DND-41 (cell line): ENCODE data around the gene MRNIP.

ENCODE experiments used
- ATAC-seq: fragments of 200-7000 bp; cut with Tn5 transposase; 3 replicates; pipeline ENCODE4 v1.9.1; 2021; ENCODE audit warnings: low read depth; ENCODE audit not compliant: insufficient read depth
- DNase-seq: peaks from one replicate; pipeline ENCODE4 v3.0.0-alpha.2; 2020
- H2AFZ ChIP-seq: 2 replicates; pipeline ENCODE4 v1.6.0; 2012; ENCODE audit warnings: low read depth, low read length
- H3K27ac ChIP-seq: 2 replicates; pipeline ENCODE4 v1.5.1; 2012; ENCODE audit warnings: low read length, inconsistent platforms
- H3K27me3 ChIP-seq: fragments of 200-600 bp; sonication (generic); 2 replicates; pipeline ENCODE4 v1.6.0; 2012; ENCODE audit warnings: low read length, mild to moderate bottlenecking, inconsistent platforms; ENCODE audit not compliant: insufficient read depth, poor library complexity
- H3K36me3 ChIP-seq: 2 replicates; pipeline ENCODE4 v1.5.1; 2012; ENCODE audit warnings: low read length, inconsistent platforms; ENCODE audit not compliant: insufficient read depth
- H3K4me1 ChIP-seq: 2 replicates; pipeline ENCODE4 v1.5.1; 2012; ENCODE audit warnings: mild to moderate bottlenecking, low read length; ENCODE audit not compliant: insufficient read depth
- H3K4me2 ChIP-seq: 2 replicates; pipeline ENCODE4 v1.6.0; 2012; ENCODE audit warnings: mild to moderate bottlenecking, moderate library complexity, low read length, inconsistent platforms; ENCODE audit not compliant: insufficient read depth
- H3K4me3 ChIP-seq, 2 experiments: fragments of 200-600 bp in 1 of 2; shearing (Covaris generic) in 1 of 2; 2 replicates each; pipeline ENCODE4 v1.5.1; 2012 to 2016; ENCODE audit warnings: inconsistent platforms in 2 of 2, low read length in 2 of 2, mild to moderate bottlenecking in 2 of 2, low read depth in 1 of 2, moderate library complexity in 1 of 2
- H3K79me2 ChIP-seq: 2 replicates; pipeline ENCODE4 v1.6.0; 2012; ENCODE audit warnings: low read length, inconsistent platforms; ENCODE audit not compliant: insufficient read depth
- H3K9ac ChIP-seq: 2 replicates; pipeline ENCODE4 v1.6.0; 2012; ENCODE audit warnings: low read depth, mild to moderate bottlenecking, inconsistent platforms, low read length, moderate library complexity
- H3K9me3 ChIP-seq: 2 replicates; pipeline ENCODE4 v1.5.1; 2012; ENCODE audit warnings: low read length, moderate library complexity, mild to moderate bottlenecking, inconsistent platforms; ENCODE audit not compliant: insufficient read depth, severe bottlenecking
- H4K20me1 ChIP-seq: 2 replicates; pipeline ENCODE4 v1.6.0; 2012; ENCODE audit warnings: low read length; ENCODE audit not compliant: insufficient read depth
- CTCF ChIP-seq: IDR thresholded peaks from 2 replicates; pipeline ENCODE4 v1.5.1; 2012; ENCODE audit warnings: borderline replicate concordance, low read length, moderate library complexity, mild to moderate bottlenecking; ENCODE audit not compliant: poor library complexity, severe bottlenecking; ENCODE audit errors: extremely low read depth
- EZH2 ChIP-seq: IDR thresholded peaks from 3 replicates; pipeline ENCODE4 v1.6.1; 2012; ENCODE audit warnings: borderline replicate concordance, low read depth, mild to moderate bottlenecking, moderate library complexity, low read length, inconsistent platforms; ENCODE audit not compliant: severe bottlenecking

The MRNIP gene

DNA sequence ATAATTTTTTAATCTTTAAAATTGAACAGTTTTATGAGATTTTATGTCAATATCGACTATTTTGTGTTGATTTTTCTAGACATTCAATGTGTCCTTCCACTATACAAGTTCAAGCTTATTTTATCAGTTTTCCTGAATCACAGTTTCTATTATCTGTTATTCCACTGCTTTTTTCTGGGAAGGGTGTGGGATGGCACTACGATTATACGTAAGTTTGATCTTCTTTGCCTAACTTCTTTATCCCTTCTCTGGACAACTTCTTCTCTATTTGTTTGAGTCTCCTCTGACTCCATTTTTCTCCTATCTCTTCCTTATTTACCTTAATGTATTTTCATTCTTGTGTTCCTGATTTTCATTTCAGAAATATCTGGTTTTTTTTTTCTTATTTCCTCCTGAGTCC lies 24.5 kb upstream of the MRNIP start:
- no peak overlapping the region for H3K9ac ChIP-seq
- no peak for ATAC-seq
- TF ChIP-seq EZH2 (no peak), CTCF (no peak)
- H3K4me1 ChIP-seq, result no peaks in the 10 kb centered on the region
- no peak overlapping the region for H3K4me2 ChIP-seq
- no peak overlapping the region for H3K27ac ChIP-seq
- no peak overlapping the region for H3K4me3 ChIP-seq
- H3K36me3 ChIP-seq, result peaks cover 88% of the 10 kb centered on the region
- no peaks in the 10 kb centered on the region for H3K27me3 ChIP-seq
- H3K9me3 ChIP-seq, result peaks cover 29% of the 10 kb centered on the region
- DNase-seq, result no peak
- no peaks in the 10 kb centered on the region for H3K79me2 ChIP-seq
- H4K20me1 ChIP-seq, result no peaks in the 10 kb centered on the region
- H2AFZ ChIP-seq, result no peak overlapping the region

GRCh38 chr5:179882338-179882737 lies 23.7 kb upstream of the MRNIP start:
- H3K27me3 ChIP-seq, result no peaks in the 10 kb centered on the region
- H3K36me3 ChIP-seq, result peaks cover 86% of the 10 kb centered on the region
- H3K79me2 ChIP-seq, result no peaks in the 10 kb centered on the region
- H4K20me1 ChIP-seq, result no peaks in the 10 kb centered on the region
- H3K9me3 ChIP-seq, result peaks cover 27% of the 10 kb centered on the region
- ATAC-seq (no peak), DNase-seq (no peak)
- no peak overlapping the region for H2AFZ ChIP-seq
- H3K4me1 ChIP-seq, result no peaks in the 10 kb centered on the region
- no peak for TF ChIP-seq EZH2
- TF ChIP-seq CTCF, result no peak
- H3K9ac ChIP-seq, result no peak overlapping the region
- no peak overlapping the region for H3K4me2 ChIP-seq
- H3K4me3 ChIP-seq, result no peak overlapping the region
- no peak overlapping the region for H3K27ac ChIP-seq

DNA sequence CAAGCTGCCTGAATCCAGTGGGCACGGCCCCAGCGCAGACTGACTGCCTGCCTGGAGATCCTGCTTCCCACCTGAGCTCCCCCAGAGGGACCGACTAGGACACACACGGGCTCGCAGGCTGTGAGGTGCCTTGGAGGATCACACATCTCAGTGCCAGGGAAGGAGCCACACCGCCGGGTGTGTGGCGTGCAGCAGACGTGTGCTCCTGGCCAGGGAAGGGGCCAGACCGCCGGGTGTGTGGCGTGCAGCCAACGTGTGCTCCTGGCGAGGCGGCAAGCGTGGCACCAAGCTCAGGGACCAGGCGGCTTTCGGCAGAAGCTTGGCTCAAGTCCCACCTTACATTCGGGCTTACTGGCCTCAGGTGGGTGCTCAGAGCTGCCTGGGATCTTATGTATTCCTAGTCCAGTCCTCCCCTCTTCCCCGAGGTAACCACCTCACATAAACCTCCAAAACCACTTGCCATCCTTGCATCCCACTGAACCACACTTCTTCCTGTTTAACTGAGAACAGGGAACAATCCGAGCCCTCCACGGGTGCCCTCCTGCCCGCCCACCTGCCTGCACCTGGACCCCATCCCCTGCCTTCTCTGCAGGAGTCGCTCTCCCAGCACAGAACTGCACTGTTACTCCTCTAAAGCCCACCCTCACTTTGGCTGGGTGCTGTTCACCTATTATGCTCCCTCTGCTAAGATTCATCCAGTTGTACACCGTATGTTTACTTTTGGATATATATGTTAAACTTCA lies 22.4 kb upstream of the MRNIP start:
- Histone ChIP-seq H3K9ac (no peak overlapping the region), H3K27me3 (no peaks in the 10 kb centered on the region), H3K4me2 (no peak overlapping the region), H4K20me1 (no peaks in the 10 kb centered on the region), H3K4me1 (no peaks in the 10 kb centered on the region), H3K79me2 (no peaks in the 10 kb centered on the region), H3K27ac (no peak overlapping the region), H3K9me3 (peaks cover 24% of the 10 kb centered on the region), H3K36me3 (peaks cover 84% of the 10 kb centered on the region), H3K4me3 (no peak overlapping the region), H2AFZ (no peak overlapping the region)
- no peak for DNase-seq
- no peak for ATAC-seq
- TF ChIP-seq EZH2 (no peak), CTCF (no peak)
